ENCODE measurements around the gene OTOP3. TPM values are rescaled to one million over a fixed set of nuclear protein-coding genes. Genes with fewer than 3 reads are reported as not detected.

OTOP3 gene
- total RNA-seq, 2 donors from 2014 or later: not detected

DNA sequence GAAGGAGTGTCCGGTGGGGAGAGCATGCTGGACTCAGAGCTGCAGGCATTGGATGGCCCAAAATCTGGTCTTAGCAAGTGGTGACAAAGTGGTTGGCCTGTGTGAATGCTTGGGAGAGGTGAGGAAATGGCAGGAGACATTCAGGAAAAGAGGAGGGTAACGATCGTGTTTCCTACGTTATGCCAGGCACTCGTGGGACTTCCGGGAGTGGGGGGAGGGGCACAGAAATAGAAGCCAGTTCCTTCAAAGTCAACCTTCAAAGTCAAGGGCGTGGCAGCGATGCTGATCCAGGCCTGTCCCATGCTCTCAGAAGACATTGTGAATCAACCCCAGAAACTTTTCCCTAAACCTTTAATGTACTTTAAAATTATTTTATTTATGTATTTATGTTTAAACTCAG is 3.8 kb downstream of the OTOP3 start:
- no peak for DNase-seq (ENCODE audit: low spot score)
- H3K27me3 ChIP-seq: peaks cover 16 to 18% of the 10 kb centered on the region in 2 donors
- H3K9me3 ChIP-seq: no peaks in the 10 kb centered on the region
- TF ChIP-seq, protein P1, sequence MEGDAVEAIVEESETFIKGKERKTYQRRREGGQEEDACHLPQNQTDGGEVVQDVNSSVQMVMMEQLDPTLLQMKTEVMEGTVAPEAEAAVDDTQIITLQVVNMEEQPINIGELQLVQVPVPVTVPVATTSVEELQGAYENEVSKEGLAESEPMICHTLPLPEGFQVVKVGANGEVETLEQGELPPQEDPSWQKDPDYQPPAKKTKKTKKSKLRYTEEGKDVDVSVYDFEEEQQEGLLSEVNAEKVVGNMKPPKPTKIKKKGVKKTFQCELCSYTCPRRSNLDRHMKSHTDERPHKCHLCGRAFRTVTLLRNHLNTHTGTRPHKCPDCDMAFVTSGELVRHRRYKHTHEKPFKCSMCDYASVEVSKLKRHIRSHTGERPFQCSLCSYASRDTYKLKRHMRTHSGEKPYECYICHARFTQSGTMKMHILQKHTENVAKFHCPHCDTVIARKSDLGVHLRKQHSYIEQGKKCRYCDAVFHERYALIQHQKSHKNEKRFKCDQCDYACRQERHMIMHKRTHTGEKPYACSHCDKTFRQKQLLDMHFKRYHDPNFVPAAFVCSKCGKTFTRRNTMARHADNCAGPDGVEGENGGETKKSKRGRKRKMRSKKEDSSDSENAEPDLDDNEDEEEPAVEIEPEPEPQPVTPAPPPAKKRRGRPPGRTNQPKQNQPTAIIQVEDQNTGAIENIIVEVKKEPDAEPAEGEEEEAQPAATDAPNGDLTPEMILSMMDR (IDR thresholded peaks at IDR 0.05): no peak
- H3K4me1 ChIP-seq: peaks cover 0 to 11% of the 10 kb centered on the region in 2 donors
- H3K4me3 ChIP-seq: no peak overlapping the region
- H3K36me3 ChIP-seq: no peaks in the 10 kb centered on the region
- no peak overlapping the region for H3K27ac ChIP-seq

DNA sequence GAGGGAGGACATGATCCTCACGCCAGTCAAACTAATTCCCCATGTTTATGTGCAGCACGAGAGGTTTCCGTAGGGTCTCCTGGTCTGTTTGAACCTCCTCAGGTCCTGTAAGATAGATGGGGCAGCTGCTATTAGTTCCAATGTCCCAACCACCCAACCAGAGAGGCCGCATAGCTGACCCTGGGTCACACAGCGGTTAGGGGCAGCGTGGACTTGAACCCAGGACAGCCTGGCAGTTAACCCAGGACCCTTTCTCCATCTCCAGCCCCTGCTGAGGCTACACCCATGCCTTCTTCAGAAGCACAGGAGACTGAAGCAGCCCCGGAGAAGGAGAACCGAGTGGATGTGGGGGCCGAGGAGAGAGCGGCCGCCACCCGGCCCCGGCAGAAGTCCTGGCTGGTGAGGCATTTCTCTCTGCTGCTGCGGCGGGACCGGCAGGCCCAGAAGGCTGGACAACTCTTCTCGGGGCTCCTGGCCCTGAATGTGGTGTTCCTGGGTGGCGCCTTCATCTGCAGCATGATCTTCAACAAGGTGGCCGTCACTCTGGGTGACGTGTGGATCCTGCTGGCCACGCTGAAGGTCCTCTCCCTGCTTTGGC is 5.5 kb downstream of the OTOP3 start:
- H3K36me3 ChIP-seq: no peaks in the 10 kb centered on the region
- peaks cover 0 to 2% of the 10 kb centered on the region in 2 donors for H3K4me1 ChIP-seq
- DNase-seq (ENCODE audit: low spot score): no peak
- no peaks in the 10 kb centered on the region for H3K9me3 ChIP-seq
- H3K4me3 ChIP-seq: no peak overlapping the region
- TF ChIP-seq, protein P1 (IDR thresholded peaks at IDR 0.05): no peak
- peaks cover 5% of the 10 kb centered on the region in 2 donors for H3K27me3 ChIP-seq
- H3K27ac ChIP-seq: no peak overlapping the region

DNA sequence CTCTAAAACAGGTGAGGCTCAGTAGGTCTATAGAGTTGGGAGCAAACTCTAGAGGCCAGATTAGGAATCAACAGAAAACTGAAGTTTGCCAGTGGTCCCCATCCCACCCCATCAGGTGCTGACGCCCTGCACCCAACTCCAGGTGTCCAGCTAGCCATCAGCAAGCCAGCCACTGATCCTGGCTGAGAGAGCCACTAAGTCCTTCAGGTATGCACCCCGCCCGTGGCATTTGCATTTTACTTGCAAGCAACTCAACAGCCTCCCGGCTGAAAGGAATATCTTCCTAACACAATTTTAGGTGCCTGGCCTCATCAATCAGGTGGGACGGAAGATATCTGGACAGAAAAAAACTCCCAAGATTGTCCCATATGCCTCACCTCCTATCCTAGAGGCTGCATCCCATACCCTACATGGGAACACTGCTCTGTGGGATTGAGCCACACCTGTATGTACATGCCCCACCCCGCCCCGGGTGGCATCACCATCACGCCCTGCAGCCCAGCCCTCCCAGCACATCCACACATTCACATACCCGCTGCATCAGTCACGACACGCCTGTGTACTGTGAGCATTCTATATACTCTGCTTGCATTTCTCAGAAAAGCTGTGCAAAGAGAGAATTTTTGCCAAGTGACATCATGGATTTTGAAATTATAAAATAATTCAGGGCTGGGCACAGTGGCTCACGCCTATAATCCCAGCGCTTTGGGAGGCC is 8.3 kb downstream of the OTOP3 start:
- H3K27me3 ChIP-seq: no peaks in the 10 kb centered on the region
- no peaks in the 10 kb centered on the region for H3K4me1 ChIP-seq
- TF ChIP-seq, protein P1 (IDR thresholded peaks at IDR 0.05): no peak
- no peak overlapping the region for H3K27ac ChIP-seq
- H3K4me3 ChIP-seq: no peak overlapping the region
- DNase-seq (ENCODE audit: low spot score): no peak
- no peaks in the 10 kb centered on the region for H3K9me3 ChIP-seq
- no peaks in the 10 kb centered on the region for H3K36me3 ChIP-seq

DNA sequence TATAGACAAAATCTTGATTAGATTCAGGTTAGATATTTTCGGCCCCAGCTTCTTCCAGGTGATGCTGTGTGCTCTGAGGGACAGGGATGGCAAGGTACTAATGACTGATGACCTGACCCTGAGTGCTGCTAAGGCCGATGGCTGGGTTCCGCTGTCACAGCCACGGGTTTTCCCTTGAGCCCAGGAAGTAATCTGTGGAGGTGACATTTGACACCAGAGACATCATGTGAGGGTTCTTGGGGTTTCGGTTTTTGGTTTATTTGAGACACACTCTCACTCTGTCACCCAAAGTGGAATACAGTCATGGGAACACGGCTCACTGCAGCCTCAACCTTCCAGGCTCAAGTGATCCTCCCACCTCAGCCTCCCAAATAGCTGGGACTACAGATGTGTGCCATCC is 9.8 kb downstream of the OTOP3 start:
- no peaks in the 10 kb centered on the region for H3K27me3 ChIP-seq
- H3K4me3 ChIP-seq: no peak overlapping the region
- H3K36me3 ChIP-seq: no peaks in the 10 kb centered on the region
- no peaks in the 10 kb centered on the region for H3K4me1 ChIP-seq
- TF ChIP-seq, protein P1 (IDR thresholded peaks at IDR 0.05): no peak
- no peaks in the 10 kb centered on the region for H3K9me3 ChIP-seq
- no peak for DNase-seq (ENCODE audit: low spot score)
- H3K27ac ChIP-seq: no peak overlapping the region

DNA sequence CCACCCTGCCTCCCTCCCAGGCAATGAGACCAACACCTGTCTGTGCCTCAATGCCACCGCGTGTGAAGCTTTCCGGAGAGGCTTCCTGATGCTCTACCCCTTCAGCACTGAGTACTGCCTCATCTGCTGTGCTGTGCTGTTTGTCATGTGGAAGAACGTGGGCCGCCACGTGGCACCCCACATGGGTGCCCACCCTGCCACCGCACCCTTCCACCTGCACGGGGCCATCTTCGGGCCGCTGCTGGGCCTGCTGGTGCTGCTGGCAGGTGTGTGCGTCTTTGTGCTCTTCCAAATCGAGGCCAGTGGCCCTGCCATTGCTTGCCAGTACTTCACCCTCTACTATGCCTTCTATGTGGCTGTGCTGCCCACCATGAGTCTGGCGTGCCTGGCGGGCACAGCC is 10.9 kb downstream of the OTOP3 start:
- no peaks in the 10 kb centered on the region for H3K36me3 ChIP-seq
- no peaks in the 10 kb centered on the region for H3K9me3 ChIP-seq
- H3K4me1 ChIP-seq: no peaks in the 10 kb centered on the region
- H3K4me3 ChIP-seq: no peak overlapping the region
- H3K27ac ChIP-seq: no peak overlapping the region
- DNase-seq (ENCODE audit: low spot score): no peak
- H3K27me3 ChIP-seq: no peaks in the 10 kb centered on the region
- TF ChIP-seq, protein P1 (IDR thresholded peaks at IDR 0.05): no peak
